Stimulated activated naive CD8-positive, alpha-beta T cell treated with anti-CD3 and anti-CD28 coated beads, Interleukin-15, Interleukin-2, amounts not matched to agents 100 U/mL and 50 U/mL, for 24 hours (primary cell): Measurements from ENCODE around the gene NUDT19.
"Not testable (repeated sequence)": the region's sequence is repeated elsewhere in the genome, so short reads cannot be mapped to it uniquely, and the experiment has no call there.

Experiments used
- ATAC-seq: fragments of 150-1000 bp; cut with Tn5 transposase; one replicate; pipeline ENCODE4 v1.10.0; 2021
- DNase-seq: peaks from one replicate; pipeline ENCODE4 v3.0.0; 2021

NUDT19 gene

DNA sequence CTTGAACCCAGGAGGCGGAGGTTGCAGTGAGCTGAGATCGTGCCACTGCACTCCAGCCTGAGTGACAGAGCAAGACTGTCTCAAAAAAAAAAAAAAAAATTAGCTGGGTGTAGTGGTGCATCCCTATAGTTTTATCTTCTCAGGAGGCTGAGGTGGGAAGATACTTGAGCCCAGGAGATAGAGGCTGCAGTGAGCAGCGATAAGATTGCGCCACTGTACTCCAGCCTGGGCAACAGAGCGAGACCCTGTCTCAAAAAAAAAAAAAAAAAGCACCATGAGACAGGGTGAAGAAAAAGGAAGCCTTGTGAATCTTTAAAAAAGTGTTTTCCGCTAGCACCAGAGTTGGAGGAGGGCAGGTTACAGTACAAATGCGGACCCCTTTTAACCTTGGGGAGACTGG, 24.6 kb downstream of the NUDT19 start:
- ATAC-seq, DNase-seq: not testable (repeated sequence)

DNA sequence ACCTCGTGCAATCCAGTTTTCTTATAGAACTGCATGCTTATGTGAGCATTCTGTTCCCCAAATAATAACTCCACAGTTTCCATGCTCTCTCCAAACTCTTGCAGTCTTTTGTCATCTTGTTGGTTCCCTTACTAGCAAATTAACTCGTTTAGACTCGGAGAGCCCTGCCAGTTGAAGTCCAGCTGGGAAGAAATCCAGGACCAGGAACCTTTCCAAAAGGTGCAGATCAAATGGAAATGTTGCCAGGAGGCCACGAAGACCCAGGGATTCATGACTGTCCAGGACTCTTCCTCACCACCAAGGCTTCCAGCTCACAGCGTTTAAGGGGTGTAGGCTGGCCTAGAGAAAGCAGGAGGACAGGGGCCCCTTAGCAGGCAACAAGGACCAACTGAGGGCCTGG, 25.9 kb downstream of the NUDT19 start:
- DNase-seq (no peak), ATAC-seq (no peak)

DNA sequence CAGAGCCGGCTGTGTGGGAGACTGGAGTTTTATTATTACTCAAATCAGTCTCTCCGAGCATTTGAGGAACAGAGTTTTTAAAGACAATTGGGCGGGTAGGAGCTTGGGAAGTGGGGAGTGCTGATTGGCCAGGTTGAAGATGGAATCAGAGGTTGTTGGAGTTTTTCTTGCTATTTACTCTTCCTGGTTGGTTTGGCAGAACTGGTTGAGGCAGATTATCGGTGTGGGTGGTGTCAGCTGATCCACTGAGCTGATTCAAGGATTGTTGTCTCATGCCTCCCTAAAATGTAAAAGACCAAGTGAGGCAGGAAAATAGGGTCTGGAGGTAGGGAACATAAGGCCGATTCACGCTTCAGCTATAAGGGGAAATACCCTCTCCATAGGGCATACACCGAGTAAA, 26.7 kb downstream of the NUDT19 start:
- ATAC-seq (no peak), DNase-seq (no peak)

DNA sequence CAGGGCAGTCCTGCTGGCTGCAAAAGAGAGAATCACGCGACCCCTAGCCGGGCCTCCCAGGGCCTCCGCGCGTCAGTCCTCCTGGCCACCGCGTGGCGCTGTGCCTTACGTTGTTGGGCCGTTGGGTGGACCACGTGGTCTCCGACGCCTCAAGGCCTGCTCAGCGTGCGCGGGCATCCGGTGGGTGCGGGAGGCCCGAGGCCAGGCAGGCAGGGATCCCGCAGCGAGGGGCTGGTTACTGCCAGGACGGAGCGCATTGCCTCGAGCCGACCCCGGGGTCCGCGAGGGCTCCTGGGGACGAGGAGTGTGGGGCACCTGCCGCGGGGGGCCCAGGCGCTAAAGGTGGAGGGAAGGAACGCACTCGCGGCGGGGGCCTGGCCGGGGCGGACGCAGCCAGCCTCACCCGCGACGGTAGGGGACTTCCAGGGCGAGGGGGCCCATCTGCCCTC, 28.0 kb downstream of the NUDT19 start, which contains the start of gene TDRD12:
Gene TDRD12, plus strand, starts transcription at position 157 of the 449 bp plus-strand sequence. CDS start 306 bp downstream, outside the sequence.
- DNase-seq = no peak
- no peak for ATAC-seq

DNA sequence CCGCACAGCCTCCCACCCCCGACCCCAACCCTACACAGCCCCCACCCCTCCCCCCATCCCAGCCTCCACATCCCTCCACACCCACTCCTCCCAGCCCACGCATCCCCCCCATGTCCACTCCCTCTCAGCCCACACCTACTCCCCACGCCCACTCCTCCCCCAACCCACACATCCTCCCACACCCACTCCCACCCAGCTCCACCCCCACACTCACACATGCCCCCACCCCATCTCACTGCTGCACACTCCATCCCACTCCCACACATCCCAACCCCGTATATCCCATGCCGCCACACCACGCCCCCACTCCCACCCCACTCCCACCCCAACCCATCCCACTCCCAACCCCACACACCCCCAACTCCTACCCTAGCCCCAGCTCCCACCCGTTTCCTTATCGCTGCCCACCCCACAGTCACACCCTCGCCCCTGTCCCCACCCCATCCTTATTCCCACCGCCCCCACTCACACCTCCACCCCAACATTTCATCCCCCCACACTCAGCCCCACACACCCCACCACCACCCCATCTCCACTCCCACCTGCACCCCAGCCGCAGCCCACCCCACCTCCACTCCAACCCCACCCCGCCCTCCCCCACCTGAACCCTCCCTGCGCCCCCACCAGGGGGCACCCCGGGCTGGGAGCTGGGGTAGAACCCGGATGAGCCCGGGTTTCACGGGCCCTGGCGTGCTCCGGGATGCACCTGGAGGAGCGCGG, 28.8 kb downstream of the NUDT19 start:
- ATAC-seq (no peak), DNase-seq (no peak)

DNA sequence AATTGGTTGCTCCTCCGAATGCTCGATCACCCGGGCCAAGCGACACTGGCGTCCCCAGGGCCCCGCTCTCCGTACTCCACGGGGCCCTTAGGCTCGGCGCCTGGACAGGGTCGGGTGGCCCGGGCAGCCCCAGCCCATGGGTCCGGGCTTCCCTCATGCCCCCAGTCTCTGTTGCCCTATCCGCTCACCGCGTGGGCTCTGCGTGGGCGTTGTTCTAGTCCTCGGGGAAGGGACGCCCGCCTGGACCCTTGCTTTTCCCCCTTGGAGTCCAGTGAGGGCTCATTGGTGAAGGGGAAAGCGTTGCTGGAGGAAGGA, 29.3 kb downstream of the NUDT19 start:
- DNase-seq (no peak), ATAC-seq (peak; percentile 14)

DNA sequence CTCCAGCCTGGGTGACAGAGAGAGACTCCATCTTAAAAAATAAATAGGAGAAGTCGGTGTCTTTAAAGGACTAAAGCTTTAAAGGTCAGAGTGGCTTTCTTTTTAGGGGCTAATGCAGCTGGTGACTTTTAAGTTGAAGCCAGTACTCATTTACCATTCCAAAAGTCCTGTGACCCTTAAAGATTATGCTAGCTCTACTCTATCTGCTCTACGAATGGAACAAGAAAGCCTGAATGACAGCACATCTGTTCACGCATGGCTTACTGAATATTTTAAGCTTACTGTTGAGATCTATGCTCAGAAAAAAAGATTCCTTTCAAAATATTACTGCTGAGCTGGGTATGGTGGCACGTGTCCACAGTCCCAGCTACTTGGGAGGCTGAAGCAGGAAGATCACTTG, 44.3 kb downstream of the NUDT19 start:
- no peak for ATAC-seq
- no peak for DNase-seq

DNA sequence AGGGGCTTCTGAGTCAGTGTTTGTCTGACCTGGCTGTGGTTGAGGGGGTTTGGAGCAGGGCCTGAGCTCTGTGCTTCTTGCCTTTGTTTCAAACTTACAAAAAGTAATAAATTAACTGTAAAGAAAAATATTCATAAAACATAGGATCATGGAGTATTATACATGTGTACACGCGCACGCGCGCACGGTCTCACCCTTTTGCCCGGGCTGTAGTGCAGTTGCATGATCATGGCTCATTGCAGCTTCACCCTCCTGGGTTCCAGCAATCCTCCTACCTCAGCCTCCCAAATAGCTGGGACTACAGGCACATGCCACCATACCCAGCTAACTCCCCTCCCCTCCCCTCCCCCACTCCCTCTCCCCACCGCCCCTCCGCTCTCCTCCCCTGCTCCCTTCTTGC, 51.4 kb downstream of the NUDT19 start:
- no peak for DNase-seq
- no peak for ATAC-seq

DNA sequence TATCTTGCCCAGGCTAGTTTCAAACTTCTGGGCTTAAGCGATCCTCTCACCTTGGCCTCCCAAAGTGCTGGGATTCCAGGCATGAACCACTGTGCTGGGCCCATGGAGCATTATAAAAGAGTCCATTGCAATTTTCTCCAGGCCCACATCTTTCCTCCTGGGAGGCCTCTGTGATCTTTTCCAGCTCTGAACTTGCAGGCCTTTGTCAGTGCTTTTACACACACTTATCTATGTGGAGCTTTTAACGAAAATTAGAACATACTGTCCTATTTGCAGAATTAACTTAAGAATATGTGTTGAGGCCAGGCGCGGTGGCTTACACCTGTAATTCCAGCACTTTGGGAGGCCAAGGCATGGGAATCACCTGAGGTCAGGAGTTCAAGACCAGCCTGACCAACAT, 51.8 kb downstream of the NUDT19 start:
- DNase-seq = no peak
- no peak for ATAC-seq

DNA sequence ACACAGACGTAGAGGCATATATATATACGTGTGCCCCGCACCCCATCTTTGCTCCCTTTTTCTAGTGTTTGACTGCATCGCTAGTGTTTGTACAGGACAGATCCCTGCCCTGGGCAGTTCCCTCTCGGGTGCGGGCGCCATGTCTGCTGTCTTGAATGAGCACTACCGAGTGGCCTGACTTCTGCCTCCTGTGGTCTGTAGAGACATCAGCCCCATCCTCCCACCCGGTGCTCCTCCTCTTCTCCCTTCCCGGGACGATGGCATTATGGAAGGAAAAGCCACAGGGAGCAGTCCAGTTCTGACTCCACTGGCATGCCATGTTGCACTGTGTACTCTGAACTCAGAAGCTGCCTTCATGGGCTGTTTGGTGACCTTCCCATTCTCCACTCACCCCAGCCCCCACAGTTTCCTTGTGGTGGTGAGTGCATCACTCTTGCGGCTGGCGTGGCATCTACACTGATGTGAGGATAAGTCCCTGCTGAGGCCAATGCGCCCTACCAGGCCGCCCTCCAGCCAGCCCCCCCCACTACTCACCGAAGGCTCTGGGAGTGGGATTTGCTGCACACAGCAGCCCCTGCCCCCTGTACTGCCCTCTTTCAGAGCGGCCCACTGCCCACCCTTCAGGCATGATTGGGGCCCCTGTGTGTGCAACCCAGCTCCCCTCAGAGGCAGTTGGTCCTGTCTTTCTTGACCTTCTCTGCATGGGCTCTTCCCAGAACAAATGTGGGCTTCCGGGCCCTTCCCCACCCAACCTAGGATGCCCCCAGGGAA, 53.1 kb downstream of the NUDT19 start:
- ATAC-seq (no peak), DNase-seq (no peak)

DNA sequence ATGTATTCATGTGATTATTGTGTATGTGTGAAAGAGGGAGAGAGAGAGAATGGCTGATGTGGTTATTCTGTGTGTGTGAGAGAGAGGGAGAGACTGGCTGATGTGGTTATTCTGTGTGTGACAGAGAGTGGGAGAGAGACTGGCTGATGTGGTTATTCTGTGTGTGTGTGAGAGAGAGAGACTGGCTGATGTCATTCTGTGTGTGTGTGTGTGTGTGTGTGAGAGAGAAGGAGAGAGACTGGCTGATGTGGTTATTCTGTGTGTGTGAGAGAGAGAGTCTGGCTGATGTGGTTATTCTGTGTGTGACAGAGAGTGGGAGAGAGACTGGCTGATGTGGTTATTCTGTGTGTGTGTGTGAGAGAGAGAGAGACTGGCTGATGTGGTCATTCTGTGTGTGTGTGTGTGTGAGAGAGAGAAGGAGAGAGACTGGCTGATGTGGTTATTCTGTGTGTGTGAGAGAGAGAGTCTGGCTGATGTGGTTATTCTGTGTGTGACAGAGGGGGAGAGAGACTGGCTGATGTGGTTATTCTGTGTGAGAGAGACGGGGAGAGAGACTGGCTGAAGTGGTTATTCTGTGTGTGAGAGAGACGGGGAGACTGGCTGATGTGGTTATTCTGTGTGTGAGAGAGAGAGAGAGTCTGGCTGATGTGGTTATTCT, 54.1 kb downstream of the NUDT19 start:
- ATAC-seq, DNase-seq: not testable (repeated sequence)

DNA sequence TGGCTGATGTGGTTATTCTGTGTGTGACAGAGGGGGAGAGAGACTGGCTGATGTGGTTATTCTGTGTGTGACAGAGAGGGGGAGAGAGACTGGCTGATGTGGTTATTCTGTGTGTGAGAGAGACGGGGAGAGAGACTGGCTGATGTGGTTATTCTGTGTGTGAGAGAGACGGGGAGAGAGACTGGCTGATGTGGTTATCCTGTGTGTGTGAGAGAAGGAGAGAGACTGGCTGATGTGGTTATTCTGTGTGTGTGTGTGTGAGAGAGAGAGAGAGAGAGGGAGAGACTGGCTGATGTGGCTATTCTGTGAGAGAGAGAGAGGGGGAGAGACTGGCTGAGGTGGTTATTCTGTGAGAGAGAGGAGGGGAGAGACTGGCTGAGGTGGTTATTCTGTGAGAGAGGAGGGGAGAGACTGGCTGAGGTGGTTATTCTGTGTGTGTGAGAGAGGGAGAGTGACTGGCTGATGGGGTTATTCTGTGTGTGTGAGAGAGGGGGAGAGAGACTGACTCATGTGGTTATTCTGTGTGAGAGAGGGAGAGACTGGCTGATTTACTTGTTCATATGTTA, 55.1 kb downstream of the NUDT19 start:
- ATAC-seq, DNase-seq: not testable (repeated sequence)

DNA sequence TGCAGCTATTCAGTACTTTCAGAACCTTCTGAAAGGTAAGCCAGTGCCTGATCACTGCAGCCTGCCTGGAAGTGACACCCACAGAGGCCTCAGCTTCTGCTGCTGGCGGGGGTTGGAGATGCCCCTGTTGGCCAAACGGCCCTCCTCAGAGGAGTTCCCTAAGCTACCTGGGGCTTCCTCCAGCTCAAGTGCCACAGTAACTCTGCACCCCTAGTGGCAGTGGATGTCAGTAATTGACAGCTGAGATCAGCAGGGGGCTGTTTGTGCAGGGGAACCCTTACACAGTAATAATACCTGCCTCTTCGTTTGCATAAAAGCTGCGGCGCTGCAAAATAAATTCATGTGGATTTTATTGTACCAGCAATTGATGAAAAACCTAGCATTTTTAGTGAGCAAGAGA, 56.9 kb downstream of the NUDT19 start:
- peak; percentile 23 for ATAC-seq
- peak; percentile 10 for DNase-seq

DNA sequence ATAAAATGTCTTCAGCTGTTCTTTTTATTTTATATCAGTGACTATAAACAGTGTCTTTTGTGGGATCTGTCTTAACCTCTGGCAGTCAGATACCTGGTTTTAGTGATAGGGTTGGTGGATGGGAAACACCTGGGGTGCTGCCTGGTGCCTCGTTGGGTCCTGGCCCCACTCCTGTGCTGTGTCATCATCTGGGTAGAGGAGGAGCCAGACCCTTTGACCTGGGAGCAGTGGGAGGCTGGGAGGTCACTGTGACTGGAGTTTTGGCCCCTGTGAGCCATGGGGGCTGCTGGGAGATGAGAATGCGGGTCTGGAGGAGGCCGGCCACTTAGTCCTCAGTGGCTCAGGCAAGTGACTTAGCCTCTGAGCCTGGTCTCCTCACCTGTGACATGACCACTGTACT, 57.3 kb downstream of the NUDT19 start:
- no peak for DNase-seq

DNA sequence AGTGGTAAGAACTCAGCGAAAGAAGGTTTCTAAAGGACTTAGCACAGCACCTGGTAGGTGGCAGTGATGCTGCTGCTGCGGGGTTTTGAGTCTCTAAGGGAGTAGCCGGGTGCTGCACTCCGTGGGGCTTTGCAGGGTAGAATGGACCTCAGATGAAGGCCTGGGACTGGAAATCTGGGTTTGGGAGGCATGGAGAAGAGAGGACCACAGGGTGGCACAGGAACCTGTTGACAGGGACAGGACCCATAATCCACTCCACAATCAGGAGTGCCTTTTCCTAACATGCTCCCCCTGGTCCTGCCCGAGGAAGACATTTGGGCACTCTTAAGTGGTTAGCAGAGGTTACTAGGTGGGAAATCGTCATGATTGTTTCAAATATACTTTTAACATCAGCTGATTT, 57.7 kb downstream of the NUDT19 start:
- ATAC-seq (no peak), DNase-seq (no peak)

More for the DNA sequence above, 57.3 kb downstream of the NUDT19 start:
- ATAC-seq = no peak

DNA sequence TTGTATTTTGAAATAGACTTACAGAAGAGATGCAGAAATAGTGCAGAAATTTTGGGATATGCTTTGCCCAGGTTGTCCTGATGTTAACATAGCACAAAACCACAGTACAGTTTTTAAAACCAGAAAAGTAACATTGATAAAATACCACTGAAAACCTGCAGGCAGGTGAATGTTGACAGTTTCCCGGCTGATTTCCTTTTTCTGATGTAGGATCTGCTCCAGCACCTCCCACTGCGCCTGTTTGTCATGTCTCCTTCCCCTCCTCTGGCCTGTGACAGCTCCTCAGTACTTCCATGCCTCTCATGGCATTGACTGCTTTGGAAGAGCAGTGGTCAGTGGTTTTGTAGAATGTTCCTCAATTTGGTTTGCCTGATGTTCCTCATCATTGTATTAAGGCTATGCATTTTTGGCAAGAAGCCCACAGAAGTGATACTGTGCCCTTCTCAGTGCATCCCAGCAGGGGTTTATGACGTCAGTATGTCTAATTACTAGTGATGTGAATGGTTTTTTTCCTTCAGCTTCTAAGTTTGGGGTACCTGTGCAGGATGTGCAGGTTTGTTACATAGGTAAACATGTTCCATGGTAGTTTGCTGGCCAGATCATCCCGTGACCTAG, 58.9 kb downstream of the NUDT19 start:
- ATAC-seq (no peak), DNase-seq (no peak)

DNA sequence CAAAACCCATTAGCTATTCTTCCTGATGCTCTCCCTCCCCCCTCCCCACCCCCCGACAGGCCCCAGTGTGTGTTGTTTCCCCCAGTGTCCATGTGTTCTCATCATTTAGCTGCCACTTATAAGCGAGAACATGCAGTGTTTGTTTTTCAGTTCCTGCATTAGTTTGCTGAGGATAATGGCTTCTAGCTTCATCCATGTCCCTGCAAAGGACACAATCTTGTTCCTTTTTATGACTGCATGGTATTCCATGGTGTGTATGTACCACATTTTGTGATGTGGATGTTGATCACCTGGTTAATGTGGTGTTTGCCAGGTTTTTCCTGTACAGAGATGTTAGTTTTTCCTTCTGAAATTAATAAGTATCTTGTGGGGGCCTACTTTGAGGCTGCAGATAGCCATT, 59.4 kb downstream of the NUDT19 start:
- ATAC-seq (no peak), DNase-seq (no peak)

DNA sequence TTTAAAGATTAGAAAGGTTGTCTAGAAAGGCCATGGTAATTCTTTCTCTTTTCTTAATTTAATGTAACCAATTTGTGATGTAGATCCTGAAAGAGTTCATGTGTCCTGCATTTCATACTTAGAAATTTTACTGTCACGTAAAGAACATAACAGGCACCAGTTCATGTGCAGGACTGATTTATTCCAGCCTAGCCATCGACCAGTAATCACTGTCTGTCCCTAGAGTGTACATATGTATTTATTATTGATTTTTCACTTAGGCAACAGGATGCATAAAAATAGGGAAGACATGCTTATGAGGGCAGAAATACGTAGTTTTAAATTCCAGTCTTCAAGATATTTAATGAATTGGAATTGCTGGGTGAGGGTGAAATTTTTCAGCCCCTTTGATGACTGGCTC, 65.6 kb downstream of the NUDT19 start:
- DNase-seq (no peak), ATAC-seq (no peak)
